RKO (cell line): ENCODE results near the gene TIPARP.

Source experiments
- DNase-seq: peaks from one replicate; pipeline ENCODE4 v3.0.0-alpha.2; 2016; ENCODE audit warnings: low spot score

The TIPARP gene

DNA sequence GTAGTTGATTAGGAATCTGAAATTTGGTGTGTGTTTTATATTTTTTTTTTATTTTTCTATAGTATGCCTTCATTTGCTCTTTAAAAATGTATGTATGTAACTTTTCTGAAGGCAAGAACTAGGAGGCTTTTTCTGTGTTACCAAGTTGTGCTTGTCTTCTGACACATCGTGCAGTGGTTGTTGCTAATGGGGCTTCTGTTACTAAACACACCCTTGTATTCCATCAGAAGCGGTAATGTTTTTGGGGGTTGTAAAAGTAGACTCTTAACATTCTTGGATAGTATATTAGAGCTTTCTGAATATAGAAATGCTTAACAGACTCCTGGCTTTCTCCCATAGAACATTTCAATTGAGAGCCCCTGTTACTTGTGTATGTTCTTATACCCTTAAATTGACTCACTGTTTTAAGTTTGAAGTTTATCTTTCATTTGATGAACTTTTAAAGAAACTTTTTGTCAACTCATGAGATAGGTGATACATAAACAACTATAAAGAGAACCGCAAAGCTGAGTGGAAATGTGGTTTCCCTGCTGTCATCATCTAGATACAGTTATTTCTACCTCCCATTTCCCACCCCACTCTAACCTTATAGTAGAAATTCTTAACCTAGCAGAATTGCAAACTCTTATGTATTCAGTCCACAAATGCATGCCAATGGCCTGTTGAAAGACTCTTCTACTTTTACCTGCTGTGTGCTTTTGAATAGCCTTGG lies 2.5 kb downstream of the TIPARP start:
- peak; percentile 42 for DNase-seq

DNA sequence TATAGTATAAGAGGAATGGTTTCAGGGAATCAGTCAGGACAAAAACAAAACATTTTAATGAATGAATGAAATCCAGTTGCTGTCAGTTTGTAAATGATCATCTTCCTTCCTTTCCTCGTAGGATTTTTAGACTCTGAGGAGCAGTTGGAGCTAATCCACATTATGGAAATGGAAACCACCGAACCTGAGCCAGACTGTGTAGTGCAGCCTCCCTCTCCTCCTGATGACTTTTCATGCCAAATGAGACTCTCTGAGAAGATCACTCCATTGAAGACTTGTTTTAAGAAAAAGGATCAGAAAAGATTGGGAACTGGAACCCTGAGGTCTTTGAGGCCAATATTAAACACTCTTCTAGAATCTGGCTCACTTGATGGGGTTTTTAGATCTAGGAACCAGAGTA lies 3.1 kb downstream of the TIPARP start:
- DNase-seq: no peak

DNA sequence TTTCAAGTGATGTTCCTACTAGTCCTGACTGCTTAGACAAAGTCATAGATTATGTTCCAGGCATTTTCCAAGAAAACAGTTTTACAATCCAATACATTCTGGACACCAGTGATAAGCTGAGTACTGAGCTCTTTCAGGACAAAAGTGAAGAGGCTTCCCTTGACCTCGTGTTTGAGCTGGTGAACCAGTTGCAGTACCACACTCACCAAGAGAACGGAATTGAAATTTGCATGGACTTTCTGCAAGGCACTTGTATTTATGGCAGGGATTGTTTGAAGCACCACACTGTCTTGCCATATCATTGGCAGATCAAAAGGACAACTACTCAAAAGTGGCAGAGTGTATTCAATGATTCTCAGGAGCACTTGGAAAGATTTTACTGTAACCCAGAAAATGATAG lies 3.8 kb downstream of the TIPARP start:
- no peak for DNase-seq

DNA sequence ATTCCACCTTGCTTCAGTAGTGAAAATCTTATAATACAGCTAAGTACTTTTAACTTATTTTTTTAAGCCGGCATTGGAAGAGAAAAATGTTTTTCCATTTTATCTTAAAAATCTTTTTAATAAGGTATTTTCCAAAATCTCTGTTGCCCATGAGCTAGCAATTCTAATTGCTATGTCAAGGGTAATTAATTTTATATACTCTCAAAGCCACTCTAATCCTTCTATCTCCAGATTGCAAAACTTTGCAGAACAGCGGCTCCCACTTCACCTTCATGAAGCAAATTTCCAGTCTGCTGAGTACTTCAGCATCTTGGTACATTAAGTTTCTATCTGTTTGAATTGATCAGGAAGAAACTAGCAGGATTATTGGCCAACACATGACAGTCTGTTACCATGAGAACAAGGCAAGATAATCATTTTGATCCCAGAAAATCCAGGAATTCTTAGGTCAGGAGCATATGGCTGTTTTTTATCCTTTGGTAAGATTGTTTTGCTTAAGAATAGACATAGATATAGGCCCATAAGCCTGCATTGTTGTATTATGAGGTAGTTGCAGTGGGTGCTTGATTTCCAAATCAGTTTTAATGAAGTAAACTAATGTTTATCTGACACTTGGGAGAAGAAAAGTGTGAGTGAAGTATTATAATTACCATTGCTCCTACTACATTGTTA lies 6.0 kb downstream of the TIPARP start:
- DNase-seq: no peak

DNA sequence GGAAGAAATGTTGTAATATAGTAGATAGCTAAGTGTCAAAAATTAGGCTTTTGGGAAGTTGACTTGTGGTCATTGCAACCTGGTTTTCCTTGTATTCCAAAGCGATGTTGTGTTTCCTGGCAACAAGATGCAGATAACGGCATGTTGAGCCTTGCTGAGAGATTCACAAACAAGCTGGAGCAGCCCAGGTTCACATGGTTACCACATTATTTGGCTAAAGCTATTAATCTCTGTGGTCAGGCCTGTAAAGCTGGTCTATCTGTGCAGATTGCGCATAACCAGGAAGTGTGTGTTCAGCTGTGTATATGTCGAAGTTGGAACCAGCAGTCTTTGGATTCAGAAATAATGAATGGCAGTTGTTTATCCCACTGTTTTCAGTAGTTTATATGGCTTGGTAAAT lies 6.6 kb downstream of the TIPARP start:
- DNase-seq: peak; percentile 56

DNA sequence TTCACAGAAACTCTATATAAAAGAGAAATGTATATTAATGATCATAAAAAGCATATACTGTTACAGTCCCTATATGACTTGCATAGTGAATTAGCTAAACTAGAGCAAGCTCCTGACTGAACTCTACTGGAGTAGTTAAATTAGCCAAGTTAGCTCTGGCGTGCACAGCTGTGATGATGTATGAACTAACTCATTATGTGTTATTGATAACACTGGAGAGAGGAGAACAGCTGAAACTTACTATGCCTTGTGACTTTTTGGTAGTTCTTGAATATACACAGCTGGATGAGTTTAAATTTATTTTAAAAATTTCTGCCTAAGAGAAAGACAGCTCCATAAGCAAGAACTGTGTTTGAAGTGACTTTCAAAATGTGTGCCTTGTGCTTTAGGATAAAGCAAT lies 8.1 kb downstream of the TIPARP start:
- DNase-seq: no peak

DNA sequence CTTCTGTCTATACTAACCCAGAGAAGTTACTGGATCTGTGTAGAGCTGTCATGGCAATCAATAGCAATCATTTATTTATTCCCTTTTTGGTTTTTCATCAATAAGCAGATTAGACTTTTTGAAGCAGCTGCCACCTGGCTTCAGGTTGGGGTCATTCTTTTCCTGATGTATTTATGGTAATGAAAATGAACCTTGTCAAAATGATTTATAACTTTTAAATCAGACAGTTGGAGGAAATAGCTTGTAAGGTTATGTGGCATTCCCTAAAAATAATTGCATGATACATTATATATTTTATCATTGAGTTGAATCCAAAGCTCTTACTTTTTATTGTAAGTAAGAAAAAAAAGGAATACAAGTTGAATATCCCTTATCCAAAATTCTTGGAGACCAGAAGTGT lies 8.6 kb downstream of the TIPARP start:
- DNase-seq: no peak

DNA sequence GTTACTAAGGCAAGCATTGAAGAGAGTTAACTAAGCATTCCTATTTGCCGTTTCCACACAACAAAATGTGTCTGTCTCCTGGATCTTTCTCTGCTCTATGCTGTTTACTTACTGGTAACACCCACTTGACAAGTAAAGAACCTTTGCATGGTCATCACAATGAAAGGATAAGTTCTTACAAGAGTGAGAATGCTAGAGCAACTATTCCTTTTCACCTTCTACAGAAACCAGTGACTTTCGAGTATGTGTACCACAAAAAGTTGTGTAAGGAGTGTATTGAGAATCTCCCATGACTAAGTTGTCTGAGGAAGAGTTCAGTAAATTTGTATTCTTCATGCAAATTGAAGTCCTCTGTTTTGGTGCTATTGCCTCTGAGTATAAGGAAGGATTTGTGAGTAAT lies 10.8 kb downstream of the TIPARP start:
- DNase-seq: no peak

DNA sequence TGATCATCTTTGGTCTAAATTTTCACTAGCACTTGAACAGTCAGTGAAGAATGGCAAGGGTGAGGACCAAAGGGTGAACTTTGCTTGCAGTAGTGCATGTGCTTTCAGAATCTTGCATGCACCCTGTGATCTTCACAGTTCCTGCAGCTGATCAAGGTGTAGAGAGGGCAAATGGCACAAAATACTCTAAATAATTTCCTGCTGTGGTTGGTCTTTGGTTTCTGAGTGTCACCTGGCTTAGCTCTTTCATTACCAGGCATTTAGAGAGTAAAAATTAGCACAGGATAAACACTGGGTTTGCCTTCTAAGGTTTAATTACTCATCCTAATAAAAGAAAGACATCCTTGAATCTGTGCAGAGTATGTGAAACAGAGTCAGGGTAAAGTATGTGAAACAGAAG lies 11.4 kb downstream of the TIPARP start:
- no peak for DNase-seq

DNA sequence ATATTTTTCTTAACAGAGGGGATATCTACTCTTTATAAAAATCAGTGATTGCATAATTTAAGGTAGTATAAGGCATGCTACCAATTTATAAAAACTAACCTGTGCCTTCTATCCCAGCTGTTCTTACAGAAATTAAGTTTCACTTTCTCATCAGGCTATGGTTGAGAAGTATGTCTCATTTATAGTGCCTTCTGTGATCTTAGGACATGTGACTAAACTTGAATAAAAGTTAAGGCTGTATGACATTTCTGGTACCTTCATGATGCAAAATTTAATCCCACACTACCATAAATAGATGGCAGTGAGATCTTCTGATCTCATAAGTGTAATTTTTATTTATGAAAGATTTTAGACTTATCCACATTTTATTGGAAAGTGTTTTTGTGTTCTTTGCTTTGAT lies 12.6 kb downstream of the TIPARP start:
- DNase-seq: no peak

DNA sequence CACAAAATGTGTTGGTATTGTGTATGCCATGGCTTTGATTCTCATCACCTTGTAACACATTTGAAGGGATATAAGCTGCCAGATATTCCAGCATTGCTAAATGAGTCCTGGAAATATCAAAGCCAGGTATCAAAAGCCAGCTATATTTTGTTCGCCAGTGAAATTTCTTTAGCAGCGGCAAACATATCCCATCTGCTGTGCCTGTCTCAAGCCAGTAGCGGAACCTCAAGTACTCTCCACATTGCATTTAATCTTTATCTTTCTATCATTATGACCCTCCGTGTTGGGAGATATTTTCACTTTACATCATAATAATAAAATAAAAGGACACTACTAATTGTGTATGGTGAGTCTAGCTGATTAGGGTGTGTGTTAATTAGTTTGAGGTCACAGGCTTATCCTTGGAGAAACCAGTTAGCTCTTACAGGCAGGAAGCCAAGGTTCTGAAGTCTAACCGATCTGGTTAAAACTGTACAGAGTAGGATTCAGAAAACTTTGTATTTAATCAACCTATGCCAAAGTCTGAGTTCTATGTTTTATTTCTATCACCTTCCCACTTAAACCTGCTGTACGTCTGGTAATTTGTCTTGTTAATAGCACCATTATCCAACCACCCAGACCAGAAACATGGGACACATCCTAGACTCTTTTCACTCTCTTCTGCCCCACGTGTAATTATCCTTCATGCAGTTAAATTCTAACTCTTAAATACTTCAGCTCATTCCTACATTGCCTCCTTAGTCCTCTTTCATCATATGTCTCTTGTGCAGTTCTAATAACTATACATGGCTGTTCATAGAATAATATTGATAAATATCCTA lies 14.5 kb downstream of the TIPARP start:
- no peak for DNase-seq

DNA sequence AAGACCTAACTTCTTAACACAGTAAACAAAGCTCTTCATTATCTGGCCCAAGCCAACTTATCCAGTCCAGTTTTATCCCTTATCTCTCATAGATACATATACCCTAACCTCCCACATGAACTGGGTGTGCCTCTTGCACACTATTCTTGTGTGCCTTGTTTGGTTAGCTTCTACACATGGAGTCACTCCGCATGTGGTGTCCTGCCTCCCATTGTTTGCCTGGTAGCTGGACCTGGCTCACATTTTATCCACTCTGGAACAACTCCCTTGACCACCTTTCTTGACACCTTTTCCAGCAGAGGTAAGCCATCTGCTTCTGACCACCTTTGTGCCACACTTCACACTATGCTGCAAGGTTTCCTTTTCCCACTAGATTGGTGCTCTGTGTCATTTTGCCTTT lies 15.2 kb downstream of the TIPARP start:
- no peak for DNase-seq

DNA sequence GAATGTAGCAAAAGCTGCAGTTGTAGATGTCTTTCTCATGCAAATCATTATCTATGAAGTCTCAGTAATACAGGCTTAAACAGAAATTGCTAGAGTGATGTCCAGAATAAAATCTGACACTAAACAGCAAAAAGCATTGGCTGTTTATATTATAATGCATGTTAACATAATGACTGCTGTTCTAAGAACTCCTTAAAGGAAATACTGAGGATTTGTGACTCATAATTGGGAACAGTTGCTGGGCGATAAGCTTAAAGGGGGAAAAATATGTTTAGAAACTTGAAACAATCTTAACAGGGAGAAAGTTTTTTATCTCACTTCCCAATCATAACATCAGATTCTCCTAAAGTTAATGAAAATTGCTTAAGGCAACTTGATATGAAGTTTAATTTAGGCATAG lies 17.5 kb downstream of the TIPARP start:
- no peak for DNase-seq

DNA sequence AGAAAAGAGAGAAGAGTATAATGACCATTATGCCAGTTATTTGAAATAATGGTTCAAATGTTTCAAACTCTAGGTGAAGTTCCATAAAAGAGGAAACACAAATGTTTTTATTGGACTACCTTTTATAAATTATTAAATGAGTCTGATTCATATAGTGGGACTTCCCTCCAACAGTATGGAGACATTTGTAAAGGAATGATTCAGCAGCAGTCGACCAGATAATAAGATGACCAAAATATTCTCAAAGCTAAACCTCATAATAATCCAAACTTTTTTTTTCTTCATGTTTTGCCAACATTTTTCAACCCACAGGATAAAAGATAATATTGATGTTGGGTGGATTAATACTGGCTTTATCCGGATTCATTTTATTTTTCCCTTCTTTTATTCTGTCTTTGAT lies 18.8 kb downstream of the TIPARP start:
- no peak for DNase-seq

DNA sequence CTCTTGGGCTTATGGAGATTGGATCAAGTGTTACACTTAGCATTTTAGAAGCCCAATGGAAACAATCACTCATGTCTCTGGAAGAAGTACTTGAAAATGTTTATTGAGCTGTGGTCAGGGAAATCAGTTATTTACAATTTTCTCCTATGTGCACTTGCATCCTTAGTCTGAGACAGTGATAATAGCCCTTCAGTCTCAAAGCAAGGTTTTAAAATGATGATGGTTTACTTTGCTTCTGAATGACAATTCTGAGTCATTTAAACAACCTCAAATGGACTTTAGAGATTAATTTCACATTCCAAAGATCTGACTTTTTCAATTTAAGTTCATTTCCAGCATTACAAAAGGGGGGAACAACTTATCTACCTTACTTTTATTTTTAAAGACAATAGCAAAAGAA lies 20.1 kb downstream of the TIPARP start:
- DNase-seq: no peak

DNA sequence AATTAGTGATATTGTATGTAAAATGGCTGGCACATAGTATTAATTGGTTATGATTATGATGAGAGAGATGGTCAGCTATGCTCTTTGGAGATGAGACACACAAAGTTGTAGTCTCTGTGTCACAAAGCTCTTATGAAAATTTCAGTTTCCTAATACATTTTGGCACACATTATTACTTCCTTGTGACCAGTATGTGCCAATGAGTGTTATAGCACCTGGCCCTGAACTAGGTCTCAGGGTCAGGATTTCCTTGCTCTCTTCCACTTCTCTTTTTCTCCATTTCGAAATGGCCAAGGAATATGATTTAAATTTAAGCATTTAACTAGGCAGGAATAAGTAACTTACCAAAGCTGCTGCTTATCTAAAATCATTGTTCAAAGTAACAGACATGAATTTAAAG lies 28.0 kb downstream of the TIPARP start:
- DNase-seq: no peak

DNA sequence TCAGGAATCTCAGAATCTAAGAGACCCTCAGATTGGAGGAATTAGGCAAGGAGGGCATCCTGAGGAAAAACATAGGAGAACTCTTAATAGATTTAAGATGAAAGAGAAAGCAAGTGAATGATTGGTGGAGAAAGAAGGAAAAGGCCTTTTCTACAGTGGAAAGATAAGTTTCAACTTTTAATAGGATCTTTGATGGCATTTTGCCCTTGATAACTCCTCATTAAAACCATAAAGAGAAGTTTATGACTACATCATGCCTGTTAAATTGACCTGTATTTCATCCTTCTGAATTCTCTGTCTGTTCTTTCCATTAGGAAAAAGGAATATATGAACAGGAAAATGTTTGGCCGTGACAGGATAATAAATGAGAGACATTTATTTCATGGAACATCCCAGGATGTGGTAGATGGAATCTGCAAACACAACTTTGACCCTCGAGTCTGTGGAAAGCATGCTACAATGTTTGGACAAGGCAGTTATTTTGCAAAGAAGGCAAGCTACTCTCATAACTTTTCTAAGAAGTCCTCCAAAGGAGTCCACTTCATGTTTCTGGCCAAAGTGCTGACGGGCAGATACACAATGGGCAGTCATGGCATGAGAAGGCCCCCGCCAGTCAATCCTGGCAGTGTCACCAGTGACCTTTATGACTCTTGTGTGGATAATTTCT lies 30.1 kb downstream of the TIPARP start:
- DNase-seq: no peak

DNA sequence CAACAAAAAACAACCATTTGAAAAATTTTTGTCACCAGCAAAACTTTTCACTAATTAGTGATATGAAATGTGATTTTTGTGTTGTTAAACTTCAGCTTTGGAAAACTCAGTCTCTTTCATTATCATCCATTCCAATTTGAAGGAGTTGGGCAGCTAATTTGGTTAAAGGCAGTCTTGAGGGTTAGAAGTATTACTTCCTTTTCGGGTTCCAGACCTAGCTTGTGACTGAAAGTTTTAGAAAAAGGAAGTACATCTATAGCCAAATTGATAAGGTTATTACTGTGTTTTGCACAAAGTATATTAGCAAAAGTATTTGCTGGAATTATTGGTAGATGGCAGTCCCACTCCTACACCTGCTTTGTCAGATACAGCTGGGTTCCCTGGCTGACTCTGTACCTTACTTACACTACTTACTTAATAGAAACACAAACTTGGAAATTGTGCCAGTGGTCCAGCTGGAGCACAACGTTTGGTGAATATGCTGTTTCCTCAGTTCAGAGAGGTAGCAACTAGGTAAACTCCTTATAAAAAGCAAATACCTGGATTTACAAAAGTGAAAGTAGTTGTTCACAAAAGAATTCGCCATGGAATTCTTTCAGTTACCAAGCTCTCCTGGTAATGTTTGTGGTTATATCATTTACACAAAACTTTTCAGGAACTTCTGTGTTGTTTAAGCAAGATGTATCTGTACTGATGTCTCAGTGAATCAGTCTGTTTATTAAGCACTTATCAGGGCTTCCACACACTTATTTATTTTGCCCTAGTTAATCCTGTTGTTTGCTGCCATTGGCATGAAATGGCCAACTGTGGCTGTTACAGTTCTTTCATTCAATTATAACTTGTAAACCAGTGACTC lies 31.6 kb downstream of the TIPARP start:
- DNase-seq: no peak

DNA sequence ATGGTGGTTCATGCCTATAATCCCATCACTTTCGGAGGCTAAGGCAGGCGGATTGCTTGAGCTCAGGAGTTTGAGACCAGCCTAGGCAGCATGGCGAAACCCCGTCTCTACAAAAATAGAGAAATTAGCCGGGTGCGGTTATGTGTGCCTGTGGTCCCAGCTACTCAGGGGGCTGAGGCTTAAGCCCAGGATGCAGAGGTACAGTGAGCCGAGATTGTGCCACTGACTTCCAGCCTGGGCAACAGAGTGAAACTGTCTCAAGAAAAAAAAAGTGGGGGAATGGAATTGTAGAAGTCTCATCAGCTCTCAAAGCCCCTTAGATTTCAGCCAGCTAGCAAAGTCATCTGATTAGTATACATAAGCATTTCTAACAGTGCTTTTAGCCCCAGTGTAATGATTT lies 33.2 kb downstream of the TIPARP start:
- no peak for DNase-seq

DNA sequence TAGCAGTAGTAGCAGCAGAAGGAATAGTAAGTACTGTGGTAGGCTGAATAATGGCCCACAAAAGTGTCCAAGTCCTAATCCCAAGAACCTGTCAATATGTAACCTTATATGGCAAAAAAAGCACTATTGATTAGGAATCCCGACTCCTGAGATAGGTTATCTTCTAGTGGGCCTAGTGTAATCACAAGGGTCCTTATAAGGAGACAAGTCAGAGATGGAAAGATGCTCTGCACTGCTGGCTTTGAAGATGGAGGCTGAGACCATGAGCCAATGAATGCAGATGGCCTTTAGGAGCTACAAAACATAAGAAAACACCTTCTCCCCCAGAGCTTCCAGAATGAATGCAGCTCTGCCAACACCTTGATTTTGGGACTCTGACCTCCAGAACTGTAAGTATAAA lies 36.0 kb downstream of the TIPARP start:
- no peak for DNase-seq

DNA sequence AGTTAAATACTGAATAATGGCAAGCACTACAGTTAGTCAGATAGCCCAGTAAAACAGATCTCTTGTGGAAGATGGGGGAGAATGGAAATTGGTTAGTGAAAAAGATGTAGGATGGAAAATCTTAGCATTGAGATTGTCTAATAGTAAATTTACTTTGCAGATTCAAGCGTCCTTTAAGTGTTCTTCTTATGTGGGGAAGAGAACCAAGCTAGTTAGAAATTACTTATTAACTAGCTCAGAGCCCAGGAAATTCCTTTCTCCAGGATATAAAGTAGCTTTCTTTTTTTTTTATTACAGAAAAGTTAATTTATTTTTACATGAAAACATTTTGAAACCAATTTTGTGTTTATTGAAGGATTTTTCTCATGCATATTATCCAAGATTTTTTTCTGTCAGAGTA lies 36.7 kb downstream of the TIPARP start:
- no peak for DNase-seq

DNA sequence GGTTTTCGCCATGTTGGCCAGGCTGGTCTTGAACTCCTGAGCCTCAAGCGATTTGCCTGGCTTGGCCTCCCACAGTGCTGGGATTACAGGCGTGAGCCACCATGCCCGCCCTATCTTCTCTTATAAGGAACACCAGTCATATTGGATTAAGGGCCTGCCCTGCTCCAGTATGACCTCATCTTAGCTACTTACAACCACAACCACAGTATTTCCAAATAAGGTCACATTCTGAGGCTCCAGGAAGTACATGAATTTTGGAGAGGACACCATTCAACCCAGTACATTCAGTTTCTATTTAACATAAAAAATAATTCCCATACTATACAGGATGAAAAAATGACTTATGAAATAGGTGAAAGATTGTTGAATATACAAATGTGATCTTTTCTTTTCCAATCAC lies 37.6 kb downstream of the TIPARP start:
- peak; percentile 42 for DNase-seq
